NCI-H2227 (cell line): ENCODE measurements around the gene TAF4B.
"Not testable (repeated sequence)": the region's sequence is repeated elsewhere in the genome, so short reads cannot be mapped to it uniquely, and the experiment has no call there.

Experiments
- DNase-seq: peaks from one replicate; lab custom pipeline; 2025; ENCODE audit not compliant: unreplicated experiment; lab: John Stamatoyannopoulos, UW

The TAF4B gene

DNA sequence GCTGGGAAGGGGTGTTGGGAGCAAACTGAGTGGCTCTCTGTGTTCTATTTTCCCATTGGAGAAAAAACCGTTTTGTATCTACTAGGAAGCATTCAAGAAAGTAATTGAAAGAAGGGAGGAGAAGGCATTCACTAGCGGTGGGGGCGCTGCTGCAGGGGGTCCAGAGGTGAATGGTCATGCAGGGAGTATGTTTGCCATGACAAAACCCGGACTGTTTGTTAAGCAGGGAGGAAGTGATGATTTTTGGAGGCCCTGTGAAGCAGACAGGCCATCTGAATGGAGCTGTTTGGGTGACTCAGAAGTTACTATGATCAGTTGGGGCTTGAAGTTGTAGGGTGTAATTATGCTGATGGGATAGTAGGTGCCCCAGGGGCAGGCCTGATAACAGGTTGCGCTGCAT, 7.0 kb downstream of the TAF4B start:
- DNase-seq = no peak

GRCh38 chr18:26237363-26237762, 11.1 kb downstream of the TAF4B start:
- DNase-seq = not testable (repeated sequence)

GRCh38 chr18:26238718-26239117, 12.5 kb downstream of the TAF4B start:
- not testable (repeated sequence) for DNase-seq

DNA sequence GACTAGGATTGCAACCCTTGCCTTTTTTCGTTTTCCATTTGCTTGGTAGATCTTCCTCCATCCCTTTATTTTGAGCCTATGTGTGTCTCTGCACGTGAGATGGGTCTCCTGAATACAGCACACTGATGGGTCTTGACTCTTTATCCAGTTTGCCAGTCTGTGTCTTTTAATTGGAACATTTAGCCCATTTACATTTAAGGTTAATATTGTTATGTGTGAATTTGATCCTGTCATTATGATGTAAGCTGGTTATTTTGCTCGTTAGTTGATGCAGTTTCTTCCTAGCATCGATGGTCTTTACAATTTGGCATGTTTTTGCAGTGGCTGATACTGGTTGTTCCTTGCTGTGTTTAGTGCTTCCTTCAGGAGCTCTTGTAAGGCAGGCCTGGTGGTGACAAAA, 16.1 kb downstream of the TAF4B start:
- not testable (repeated sequence) for DNase-seq

- not testable (repeated sequence) for DNase-seq
Observed at GRCh38 chr18:26245434-26245833, 19.2 kb downstream of the TAF4B start.

GRCh38 chr18:26252411-26252810, 26.2 kb downstream of the TAF4B start:
- no peak for DNase-seq

- DNase-seq = not testable (repeated sequence)
Observed at GRCh38 chr18:26254808-26255207, 28.6 kb downstream of the TAF4B start.

DNA sequence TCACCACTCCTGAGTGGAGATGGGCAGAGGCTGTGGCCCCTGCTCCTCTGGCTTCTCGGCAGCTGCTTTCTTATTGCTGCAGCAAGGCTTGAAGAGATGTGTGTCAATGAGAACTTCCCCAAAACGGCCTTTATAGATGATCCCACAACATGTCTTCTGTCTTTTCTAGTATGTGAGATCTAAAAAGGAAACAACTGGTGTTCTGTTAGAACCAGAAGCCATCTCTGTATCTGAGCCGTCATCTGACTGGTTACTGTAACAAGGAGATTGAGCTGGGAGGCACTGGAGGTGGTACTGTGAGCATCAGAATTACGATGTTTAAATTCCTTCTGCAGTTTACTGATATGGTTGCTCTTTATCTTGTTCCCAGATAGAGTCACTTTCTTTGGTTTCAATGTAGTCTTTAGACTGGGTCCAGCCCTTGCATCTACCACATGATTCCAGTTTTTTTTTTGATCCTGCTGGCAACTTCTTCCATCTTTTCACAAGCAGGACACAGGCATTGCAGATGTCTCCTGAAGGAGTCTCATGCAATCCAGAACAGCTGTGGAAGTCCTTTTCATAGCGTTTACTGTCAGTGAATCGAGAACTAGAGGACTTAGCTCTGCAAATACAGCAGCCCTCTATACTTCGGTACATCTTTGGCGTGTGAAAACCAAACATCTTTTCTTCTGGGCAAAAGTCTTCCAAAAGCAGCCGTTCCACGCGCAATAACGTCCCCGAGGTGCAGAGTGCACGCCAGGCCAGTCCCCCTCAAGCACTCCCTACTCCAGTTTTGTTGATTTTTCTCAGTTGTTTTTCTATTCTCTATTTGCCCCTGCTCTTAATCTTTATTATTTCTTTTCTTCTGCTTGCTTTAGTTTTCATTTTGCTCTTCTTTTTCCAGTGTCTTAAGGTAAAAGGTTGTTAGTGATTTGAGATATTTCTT, 29.7 kb downstream of the TAF4B start:
- DNase-seq = no peak

DNA sequence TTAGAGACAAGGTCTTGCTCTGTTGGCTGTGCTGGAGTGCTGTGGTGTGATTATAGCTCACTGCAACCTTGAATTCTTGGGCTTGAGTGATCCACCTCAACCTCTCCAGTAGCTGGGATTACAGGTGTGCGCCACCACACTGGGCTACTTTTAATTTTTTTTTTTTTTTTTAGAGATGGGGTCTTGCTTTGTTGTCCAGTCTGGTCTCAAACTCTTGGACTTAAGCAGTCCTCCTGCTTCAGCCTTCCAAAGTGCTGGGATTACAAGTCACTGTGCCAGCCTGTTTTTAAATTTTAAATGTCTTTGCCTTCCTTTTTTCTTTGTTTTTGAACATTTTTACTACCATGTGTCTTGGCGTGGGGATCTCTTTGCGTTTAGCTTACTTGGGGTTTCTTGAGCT, 32.5 kb downstream of the TAF4B start:
- DNase-seq = no peak

- DNase-seq = not testable (repeated sequence)
Observed at GRCh38 chr18:26259416-26259815, 33.2 kb downstream of the TAF4B start.

DNA sequence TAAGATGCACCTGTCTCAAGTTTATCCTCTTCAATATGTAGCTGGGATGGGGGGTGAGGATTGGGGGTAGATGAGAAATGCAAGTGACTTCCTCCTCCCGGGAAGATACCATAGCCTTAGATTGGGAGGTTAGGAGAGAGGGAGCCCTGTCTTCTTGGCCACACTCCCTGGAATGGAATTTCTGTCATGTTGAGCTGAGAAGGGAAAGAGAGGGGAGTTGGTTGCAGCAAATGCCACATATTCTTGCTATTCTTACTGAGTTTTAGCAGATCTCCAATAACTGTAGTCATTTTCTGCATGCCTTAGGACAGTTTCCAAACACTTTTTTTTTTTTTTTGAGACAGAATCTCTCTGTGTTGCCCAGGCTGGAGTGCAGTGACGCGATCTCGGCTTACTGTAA, 35.9 kb downstream of the TAF4B start:
- DNase-seq = no peak

DNA sequence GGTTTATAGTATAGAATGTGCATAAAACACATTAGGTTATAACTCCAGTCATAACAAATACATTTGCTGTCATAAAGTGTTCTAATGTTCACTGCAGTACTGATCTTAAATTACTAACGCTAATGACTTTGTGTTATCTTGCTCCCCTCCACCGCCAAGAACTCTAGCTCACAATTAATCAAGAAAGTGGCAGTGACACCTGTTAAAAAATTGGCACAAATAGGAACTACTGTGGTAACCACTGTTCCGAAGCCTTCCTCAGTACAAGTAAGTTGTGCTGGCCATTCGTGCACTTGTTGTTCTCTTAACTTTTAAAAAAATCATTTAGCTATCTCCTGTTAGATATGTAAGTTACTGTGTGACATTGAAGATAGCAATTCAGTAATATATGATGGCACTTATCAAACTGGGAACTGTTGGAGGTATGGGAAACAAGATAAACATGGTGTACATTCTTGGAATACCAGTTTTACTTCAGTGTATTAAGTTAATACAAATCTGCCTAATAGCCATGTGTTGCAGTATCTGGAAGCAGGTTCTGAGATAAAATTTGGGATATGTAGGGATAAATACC, 41.2 kb downstream of the TAF4B start:
- DNase-seq = no peak

GRCh38 chr18:26268454-26268853, 42.2 kb downstream of the TAF4B start:
- DNase-seq = no peak

GRCh38 chr18:26271917-26272549, 45.8 kb downstream of the TAF4B start:
- no peak for DNase-seq

DNA sequence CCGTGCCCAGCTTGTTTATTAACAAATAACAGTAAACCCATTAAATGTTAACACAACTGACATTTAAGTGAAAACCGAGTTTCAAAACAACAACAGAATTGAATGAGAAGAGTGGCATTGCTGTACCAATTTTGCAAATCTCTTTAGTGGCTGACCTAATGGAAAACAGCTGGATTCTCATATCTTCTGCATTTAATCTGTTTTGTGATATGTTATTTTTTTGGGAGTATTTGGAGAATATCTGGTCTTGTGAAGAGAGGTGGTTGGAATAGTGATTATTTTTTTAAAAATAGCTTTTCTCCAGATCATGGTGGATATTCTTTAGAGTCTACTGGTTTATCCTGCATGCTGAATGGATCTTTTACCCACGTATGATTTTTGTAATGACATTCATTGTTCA, 51.1 kb downstream of the TAF4B start:
- DNase-seq = no peak

GRCh38 chr18:26279428-26279827, 53.2 kb downstream of the TAF4B start:
- no peak for DNase-seq

DNA sequence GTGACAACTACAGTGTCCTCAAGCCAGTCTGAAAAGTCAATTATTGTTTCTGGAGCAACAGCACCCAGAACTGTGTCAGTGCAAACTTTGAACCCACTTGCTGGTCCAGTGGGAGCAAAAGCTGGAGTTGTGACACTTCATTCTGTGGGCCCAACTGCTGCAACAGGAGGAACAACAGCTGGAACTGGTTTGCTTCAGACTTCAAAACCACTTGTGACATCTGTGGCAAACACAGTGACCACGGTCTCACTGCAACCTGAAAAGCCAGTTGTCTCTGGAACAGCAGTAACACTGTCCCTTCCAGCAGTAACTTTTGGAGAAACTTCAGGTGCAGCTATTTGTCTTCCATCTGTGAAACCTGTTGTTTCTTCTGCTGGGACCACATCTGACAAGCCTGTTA, 59.8 kb downstream of the TAF4B start:
- DNase-seq = no peak

- no peak for DNase-seq
Observed at GRCh38 chr18:26287644-26288043, 61.4 kb downstream of the TAF4B start.

GRCh38 chr18:26290385-26290784, 64.1 kb downstream of the TAF4B start:
- DNase-seq = no peak

- no peak for DNase-seq
Observed at GRCh38 chr18:26293982-26294381, 67.7 kb downstream of the TAF4B start.

DNA sequence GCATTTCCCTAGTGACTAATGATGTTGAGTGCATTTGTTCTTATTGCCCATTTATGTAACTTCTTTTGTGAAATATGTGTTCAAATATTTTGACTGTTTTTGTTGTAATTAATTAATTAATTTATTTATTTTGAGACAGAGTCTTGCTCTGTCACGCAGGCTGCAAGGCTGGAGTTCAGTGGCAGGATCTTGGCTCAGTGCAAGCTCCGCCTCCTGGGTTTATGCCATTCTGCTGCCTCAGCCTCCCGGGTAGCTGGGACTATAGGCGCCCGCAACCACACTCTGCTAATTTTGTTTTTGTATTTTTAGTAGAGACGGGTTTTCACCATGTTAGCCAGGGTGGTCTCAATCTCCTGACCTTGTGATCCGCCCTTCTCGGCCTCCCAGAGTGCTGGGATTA, 71.9 kb downstream of the TAF4B start:
- no peak for DNase-seq

- no peak for DNase-seq
Observed at GRCh38 chr18:26301681-26302080, 75.4 kb downstream of the TAF4B start.
